Stimulated activated CD8-positive, alpha-beta memory T cell treated with anti-CD3 and anti-CD28 coated beads, Interleukin-4, amount 100 ng/mL, for 1 hour (primary cell): ENCODE data around the gene TTBK2.
"Not testable (repeated sequence)": the region's sequence is repeated elsewhere in the genome, so short reads cannot be mapped to it uniquely, and the experiment has no call there.

ENCODE experiments used
- DNase-seq, 2 donors: peaks; one replicate each; pipeline ENCODE4 v3.0.0-alpha.2; 2020; ENCODE audit warnings: low read depth in 2 of 2, low spot score in 1 of 2

Gene TTBK2

GRCh38 chr15:42764154-42764731 is 156.3 kb downstream of the TTBK2 start:
- DNase-seq = not testable (repeated sequence)

DNA sequence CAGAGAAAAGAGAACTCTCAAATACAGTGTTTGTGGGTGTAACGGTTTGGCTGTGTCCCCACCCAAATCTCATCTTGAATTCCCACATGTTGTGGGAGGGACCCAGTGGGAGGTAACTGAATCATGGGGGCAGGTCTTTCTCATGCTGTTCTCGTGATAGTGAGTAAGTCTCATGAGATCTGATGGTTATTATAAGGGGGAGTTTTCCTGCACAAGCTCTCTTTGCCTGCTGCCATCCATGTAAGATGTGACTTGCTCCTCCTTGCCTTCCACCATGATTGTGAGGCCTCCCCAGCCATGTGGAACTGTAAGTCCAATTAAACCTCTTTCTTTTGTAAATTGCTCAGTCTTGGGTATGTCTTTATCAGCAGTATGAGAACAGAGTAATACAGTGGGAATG is 158.8 kb downstream of the TTBK2 start:
- not testable (repeated sequence) for DNase-seq

- no peak for DNase-seq
Observed at GRCh38 chr15:42760759-42761158, 159.8 kb downstream of the TTBK2 start.

GRCh38 chr15:42759093-42759492 is 161.5 kb downstream of the TTBK2 start:
- no peak for DNase-seq

GRCh38 chr15:42750306-42750705 is 170.3 kb downstream of the TTBK2 start:
- DNase-seq = no peak

- DNase-seq = no peak
Observed at GRCh38 chr15:42749266-42749665, 171.3 kb downstream of the TTBK2 start.

- no peak for DNase-seq
Observed at GRCh38 chr15:42744195-42744594, 176.4 kb downstream of the TTBK2 start.

- no peak for DNase-seq
Observed at GRCh38 chr15:42742149-42742548, 178.4 kb downstream of the TTBK2 start.

DNA sequence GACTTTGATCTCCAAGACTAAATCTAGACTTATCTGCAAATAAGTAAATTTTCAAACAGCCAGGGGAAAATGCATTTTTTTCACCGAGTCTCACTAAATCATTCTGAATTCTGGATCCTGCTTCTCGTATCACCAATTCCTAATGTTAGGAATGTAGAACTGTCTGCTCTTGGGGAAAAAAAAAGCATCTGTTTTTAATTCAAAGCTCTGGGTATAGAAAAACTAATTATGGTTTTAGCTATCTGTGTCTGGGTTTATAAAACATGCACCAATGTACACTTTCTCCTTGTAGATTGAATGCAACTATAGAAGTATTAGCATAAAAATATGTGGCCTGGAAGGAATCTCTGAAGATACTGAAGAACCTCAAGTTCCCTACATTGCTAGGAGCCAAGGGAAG is 178.9 kb downstream of the TTBK2 start:
- no peak for DNase-seq

- DNase-seq = no peak
Observed at GRCh38 chr15:42737529-42738328, 182.8 kb downstream of the TTBK2 start.

GRCh38 chr15:42736793-42737528 is 183.6 kb downstream of the TTBK2 start, which contains the start of gene CDAN1:
TSS of gene CDAN1 (minus strand) at chr15:42737128. CDS start at chr15:42737102, 26 bp downstream.
- DNase-seq = peak; percentile 74 to 85

DNA sequence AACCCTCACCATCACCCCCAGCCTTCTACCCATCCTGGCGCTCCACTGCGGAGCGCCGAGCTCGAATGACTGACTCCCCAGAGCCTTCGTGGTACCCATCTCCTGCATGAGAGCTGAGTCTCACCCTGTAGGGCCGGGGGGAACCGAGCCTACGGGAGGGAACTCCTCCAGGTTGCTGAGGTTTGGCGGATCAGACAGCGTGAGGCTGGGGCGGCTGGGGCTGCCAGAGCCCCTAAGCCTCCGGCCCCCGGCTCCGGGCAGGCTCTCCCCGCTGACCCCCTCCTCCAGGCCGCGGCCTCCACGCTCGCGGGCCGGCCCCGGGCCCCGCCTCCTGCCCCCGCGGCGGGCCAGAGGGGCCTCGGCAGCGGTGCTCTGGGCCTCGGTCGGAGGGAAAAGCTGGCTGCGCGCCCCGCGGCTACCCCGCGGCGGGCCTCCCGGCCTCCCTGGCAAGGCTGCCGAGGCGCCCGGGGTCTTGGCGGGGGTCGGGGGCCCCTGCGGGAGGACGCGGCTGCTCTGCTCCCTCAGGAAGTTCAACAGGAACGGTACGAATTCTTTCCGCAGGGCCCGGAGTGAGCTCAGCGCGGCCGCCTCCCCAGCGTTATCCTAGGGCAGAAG is 184.3 kb downstream of the TTBK2 start:
- no peak for DNase-seq

DNA sequence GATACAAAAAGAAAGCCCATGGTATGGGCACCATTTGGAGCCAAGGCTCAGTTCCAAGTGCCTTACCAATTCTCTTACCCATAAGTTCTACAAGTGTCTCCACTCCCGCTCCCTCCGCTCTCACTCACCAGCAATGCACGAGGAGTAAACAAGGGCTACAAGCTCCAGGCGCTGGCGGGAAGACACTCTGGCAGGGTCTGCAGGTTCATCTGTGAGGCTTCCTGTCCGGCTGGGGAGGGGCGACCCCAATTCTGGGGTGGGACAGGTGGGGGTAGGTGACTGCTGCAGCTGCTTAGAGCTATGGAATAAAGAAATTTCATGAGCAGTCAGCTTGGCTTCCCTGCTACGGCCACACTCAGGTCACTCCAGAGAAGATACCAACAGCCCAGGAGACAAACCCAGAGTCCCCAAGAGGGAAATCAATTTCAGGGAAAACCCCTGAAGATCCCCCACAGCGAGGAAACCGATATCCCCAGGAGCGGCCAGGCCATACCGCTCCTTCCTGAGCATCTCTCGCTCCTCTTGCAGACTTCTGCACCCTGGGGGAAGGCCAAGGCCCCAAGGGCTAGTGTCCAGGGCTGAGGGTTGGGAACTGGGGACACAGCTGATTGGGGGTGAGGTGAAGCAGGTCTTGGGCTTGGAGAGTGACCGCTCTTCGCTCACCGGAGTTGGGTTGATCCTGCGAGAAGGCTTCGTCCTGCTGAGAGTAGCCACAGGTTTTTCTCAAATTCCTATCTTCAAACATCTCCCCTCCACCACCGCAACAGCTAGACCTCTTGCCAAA is 185.0 kb downstream of the TTBK2 start:
- DNase-seq = no peak

GRCh38 chr15:42734076-42734672 is 186.4 kb downstream of the TTBK2 start:
- no peak for DNase-seq

DNA sequence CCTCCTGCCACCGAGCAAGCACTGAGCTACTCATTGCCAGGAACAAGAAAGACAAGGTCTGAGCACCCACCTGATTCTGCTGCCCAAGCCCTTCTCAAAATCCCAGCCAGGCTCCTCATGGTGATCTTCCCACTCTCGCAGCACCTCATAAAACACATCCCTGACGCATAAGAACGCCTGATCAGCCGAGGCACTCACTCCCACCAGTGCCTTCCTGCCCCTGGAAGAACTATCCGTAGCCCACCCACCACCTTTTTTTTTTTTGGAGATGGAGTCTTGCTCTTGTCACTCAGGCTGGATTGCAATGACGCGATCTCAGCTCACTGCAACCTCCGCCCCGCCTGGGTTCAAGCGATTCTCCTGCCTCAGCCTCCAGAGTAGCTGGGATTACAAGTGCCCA is 187.6 kb downstream of the TTBK2 start:
- DNase-seq = no peak

DNA sequence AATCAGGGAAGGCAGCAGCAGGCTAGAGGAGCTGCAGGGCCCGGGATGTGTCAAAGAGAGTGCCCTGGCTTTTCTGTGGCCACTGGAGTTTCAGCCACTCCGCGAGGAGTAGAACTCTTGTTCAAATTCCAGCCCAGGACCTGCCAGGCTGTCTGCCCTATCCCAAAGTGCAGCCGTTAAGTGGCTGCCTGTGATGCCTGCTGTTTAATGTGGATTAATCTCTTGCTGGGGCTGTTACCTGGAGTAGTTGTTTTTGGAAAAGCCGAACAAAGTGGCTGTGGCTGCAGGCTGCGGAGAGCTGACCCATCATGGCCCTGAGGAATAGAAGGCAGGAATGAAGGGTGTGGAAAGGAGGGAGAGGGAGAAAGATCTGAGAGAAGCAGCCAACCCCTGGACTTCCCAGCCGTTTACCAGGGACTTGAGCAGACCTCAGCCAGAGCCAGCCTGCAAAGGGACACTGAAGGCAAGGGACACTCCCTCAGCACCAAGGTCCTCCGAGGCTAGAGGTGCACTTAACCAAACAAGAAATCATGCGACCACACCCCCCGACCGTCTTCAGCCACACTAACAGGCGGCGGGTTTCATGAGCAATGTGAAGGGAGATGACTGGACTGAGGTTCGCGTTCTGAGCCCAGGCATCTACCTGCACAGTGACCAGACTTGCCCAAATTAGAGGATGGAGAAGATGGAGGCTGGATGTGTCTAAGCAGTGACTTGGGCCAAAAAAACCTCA is 188.3 kb downstream of the TTBK2 start:
- DNase-seq = no peak

DNA sequence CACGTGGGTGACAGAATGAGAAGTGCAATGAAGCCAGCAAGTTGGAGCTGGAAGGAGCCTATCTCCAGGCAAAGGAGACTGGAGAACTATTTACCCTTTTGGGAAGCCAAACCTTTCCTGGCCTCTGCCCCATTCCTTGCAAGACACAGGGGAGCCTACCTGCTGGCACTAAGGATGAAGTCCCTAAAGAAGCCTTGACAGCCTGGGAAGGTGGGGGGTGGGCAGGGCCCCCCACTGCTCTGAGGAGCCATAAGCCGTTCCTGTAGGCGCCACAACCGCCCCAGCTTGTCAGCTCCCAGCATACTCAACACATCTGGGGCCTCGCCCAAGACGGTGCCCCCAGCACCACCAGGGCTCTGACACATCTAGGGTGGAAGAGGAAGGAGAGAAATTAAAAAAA is 189.1 kb downstream of the TTBK2 start:
- DNase-seq = no peak

DNA sequence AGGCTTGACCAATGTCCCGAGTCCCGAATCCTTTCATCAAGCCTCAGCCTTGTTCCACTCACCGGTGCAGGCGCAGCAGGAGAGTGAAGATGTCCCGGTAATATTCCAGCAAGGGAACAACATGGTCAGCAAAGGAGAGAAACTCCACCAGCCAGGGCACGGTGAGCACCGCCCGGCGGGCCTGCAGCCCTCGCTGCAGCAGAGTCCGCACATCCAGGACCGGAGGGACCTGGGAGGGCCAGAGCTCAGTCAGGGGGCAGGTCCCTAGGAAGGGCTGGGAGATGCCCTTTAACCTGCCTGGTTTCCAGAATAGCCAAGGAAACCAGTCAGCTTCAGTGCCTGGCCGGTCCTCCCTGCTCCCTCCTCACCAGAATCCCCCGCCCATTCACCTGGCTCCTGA is 190.0 kb downstream of the TTBK2 start:
- no peak for DNase-seq

DNA sequence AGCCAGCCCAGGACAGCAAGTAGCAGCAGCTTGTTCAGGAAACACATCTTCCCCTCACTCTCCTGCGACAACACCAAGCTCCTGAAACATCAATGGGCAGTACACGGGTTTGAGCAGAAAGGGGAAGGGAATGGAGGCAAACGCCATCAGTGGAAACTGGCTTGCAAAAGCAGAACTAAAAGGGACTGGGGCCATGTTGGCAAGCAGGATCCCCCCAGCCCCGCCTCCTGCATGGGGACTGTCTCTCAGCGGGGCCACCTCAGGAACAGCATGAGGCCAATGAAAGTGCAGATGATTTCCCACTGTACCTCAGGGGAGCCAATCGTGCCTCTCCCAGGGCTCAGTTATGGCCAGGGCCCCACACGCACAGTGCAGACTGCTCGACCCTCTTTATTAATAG is 190.4 kb downstream of the TTBK2 start:
- DNase-seq = no peak

DNA sequence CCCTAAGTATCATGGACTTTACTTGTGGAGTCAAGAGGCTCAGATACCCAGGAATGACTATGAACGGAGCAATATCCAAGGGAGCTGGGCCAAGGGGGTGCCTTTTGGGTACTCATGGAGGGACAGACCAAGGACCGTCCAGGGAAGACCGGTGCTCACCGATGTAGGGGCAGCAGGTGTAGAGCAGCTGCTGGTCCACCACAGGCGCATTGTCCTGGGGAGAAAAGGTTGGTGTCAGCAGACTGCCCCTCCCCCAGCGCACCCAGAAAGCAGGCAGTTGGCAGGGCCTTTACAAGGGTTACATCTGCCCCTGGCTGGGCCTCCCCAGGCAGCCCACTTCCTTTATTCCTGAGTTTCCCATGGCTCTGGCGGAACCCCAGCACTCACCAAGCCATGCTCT is 191.2 kb downstream of the TTBK2 start:
- no peak for DNase-seq
